Gastroesophageal sphincter (tissue), 3 donors: Measurements from ENCODE around the gene RNF19B.

Experiments
- CTCF ChIP-seq, 4 experiments: fragments of 200-600 bp in 2 of 4; fragments of 450-650 bp in 2 of 4; sonication (generic) in 1 of 4; IDR thresholded peaks; one replicate each; pipeline ENCODE4 v1.5.1; 2017 to 2019; ENCODE audit warnings: antibody characterized with exemption in 4 of 4, mild to moderate bottlenecking in 2 of 4, moderate library complexity in 2 of 4
- POLR2A ChIP-seq, 2 donors: fragments of 450-650 bp; IDR thresholded peaks; one replicate each; pipeline ENCODE4 v1.6.1; 2017; ENCODE audit warnings: antibody characterized with exemption in 2 of 2, mild to moderate bottlenecking in 2 of 2, moderate library complexity in 1 of 2
- POLR2AphosphoS5 ChIP-seq: sonication (generic); formaldehyde crosslinking; IDR thresholded peaks from one replicate; pipeline ENCODE4 v1.6.1; 2017; ENCODE audit warnings: antibody characterized with exemption

- TF ChIP-seq CTCF (IDR thresholded peaks at IDR 0.05): no peak
- no peak for TF ChIP-seq POLR2A (IDR thresholded peaks at IDR 0.05)
- TF ChIP-seq POLR2AphosphoS5: no peak
Measured at GRCh38 chr1:32977546-32978087, 13.0 kb upstream of the RNF19B start.
